ENCODE results near the gene CPB1. TPM values are rescaled to one million over a fixed set of nuclear protein-coding genes. Genes with fewer than 3 reads are reported as not detected.

CPB1 gene
- total RNA-seq, 1 experiment from 2014 or later = not detected

DNA sequence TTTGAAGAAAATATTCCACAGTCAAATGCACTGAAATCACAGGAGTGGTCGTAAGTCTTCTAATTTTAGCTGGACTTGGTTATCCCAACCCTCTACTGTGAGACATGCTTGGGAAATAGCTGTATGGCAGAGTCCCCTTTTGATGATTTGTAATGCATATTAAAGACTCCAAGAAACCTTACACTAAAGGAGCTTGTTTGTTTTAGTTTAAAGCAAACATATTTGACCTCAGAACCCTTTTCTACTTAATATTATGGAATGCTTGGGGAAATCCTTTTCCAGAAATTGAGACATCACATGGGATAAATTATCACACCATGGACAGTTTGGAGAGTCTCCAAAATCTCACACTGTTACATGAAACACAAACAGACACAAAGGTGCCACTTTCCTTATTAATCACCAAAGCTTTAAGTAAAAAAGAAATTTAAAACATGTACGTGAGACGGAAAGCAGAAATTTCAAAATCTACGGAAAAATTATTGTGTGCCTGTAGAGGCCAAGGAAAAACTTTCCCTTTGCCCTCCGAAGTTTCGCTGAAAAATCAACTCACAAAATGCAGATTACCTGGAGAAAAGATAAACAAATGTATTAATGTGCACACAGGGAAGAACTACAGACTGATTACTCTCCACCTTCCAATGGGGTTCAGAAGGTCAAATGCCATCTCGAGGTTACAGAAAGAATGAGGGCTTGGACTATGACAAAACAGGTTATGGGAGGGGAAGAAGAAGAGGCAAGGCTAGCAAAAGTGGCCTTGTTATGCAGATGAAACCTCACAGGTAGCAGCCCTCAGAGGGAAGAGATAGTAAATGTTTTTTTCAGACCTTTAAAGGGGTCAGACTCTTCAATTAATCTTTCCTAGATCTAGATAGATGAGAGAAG lies 7.0 kb upstream of the CPB1 start:
- DNase-seq (ENCODE audit: unreplicated experiment) = no peak
- Mint-ChIP-seq H3K4me1 (ENCODE audit: insufficient read depth, unreplicated experiment) (no peaks in the 10 kb centered on the region), H3K36me3 (ENCODE audit: insufficient read depth, unreplicated experiment) (no peaks in the 10 kb centered on the region), H3K4me3 (ENCODE audit: unreplicated experiment) (no peak overlapping the region), H3K9me3 (ENCODE audit: unreplicated experiment) (no peaks in the 10 kb centered on the region), H3K27me3 (ENCODE audit: insufficient read depth, unreplicated experiment) (peaks cover 81% of the 10 kb centered on the region), H3K27ac (ENCODE audit: low read depth, unreplicated experiment) (no peak overlapping the region)
- no TSS peak for BruUV-seq (replicated peaks)
- ChIA-PET CTCF (no interaction called here), POLR2A (no interaction called here)
- TF ChIP-seq, protein P1, sequence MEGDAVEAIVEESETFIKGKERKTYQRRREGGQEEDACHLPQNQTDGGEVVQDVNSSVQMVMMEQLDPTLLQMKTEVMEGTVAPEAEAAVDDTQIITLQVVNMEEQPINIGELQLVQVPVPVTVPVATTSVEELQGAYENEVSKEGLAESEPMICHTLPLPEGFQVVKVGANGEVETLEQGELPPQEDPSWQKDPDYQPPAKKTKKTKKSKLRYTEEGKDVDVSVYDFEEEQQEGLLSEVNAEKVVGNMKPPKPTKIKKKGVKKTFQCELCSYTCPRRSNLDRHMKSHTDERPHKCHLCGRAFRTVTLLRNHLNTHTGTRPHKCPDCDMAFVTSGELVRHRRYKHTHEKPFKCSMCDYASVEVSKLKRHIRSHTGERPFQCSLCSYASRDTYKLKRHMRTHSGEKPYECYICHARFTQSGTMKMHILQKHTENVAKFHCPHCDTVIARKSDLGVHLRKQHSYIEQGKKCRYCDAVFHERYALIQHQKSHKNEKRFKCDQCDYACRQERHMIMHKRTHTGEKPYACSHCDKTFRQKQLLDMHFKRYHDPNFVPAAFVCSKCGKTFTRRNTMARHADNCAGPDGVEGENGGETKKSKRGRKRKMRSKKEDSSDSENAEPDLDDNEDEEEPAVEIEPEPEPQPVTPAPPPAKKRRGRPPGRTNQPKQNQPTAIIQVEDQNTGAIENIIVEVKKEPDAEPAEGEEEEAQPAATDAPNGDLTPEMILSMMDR (IDR thresholded peaks at IDR 0.05; ENCODE audit: unreplicated experiment) = no peak
- intact Hi-C loops (cut with micrococcal nuclease) = loop anchor here (5.0 kb wide), 1 partner anchor 43 kb away; no protein-coding TSS in a partner anchor

- no TSS peak for BruUV-seq (replicated peaks)
- H3K36me3 Mint-ChIP-seq (ENCODE audit: insufficient read depth, unreplicated experiment) = no peaks in the 10 kb centered on the region
- intact Hi-C loops (cut with micrococcal nuclease) = loop anchor here (5.0 kb wide), 1 partner anchor 46 kb away; no protein-coding TSS in a partner anchor
- H3K9me3 Mint-ChIP-seq (ENCODE audit: unreplicated experiment) = no peaks in the 10 kb centered on the region
- H3K4me3 Mint-ChIP-seq (ENCODE audit: unreplicated experiment) = no peak overlapping the region
- H3K4me1 Mint-ChIP-seq (ENCODE audit: insufficient read depth, unreplicated experiment) = no peaks in the 10 kb centered on the region
- TF ChIP-seq, protein P1 (IDR thresholded peaks at IDR 0.05; ENCODE audit: unreplicated experiment) = no peak
- CTCF ChIA-PET = no interaction called here
- POLR2A ChIA-PET = no interaction called here
- no peak overlapping the region for H3K27ac Mint-ChIP-seq (ENCODE audit: low read depth, unreplicated experiment)
- no peak for DNase-seq (ENCODE audit: unreplicated experiment)
- peaks cover 61% of the 10 kb centered on the region for H3K27me3 Mint-ChIP-seq (ENCODE audit: insufficient read depth, unreplicated experiment)
These were observed 4.6 kb upstream of the CPB1 start for GRCh38 chr3:148823026-148823425.

DNA sequence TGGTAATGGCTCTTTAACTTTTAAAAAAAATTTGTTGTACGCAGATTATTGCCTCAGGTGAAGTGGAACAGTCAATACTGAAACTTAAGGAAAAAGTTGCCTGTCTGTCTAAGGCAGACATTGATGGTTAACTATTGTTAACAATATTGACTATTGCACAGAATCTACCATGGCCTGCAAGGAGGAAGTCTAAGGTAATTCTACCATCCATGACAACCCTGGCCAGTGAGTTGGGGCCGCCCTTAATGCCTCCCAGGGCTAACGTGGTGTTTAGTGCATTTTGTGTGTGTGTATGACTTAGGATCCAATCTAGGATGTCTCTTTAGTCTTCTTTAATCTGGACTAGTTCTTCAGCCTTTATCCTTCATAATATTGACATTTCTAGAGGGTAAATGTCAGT lies 2.1 kb upstream of the CPB1 start:
- ChIA-PET POLR2A (no interaction called here), CTCF (no interaction called here)
- Mint-ChIP-seq H3K36me3 (ENCODE audit: insufficient read depth, unreplicated experiment) (no peaks in the 10 kb centered on the region), H3K27ac (ENCODE audit: low read depth, unreplicated experiment) (no peak overlapping the region), H3K9me3 (ENCODE audit: unreplicated experiment) (no peaks in the 10 kb centered on the region), H3K4me1 (ENCODE audit: insufficient read depth, unreplicated experiment) (no peaks in the 10 kb centered on the region), H3K27me3 (ENCODE audit: insufficient read depth, unreplicated experiment) (peaks cover 53% of the 10 kb centered on the region), H3K4me3 (ENCODE audit: unreplicated experiment) (no peak overlapping the region)
- no peak for DNase-seq (ENCODE audit: unreplicated experiment)
- TF ChIP-seq, protein P1 (IDR thresholded peaks at IDR 0.05; ENCODE audit: unreplicated experiment) = no peak
- no TSS peak for BruUV-seq (replicated peaks)
- intact Hi-C loops (cut with micrococcal nuclease) = no loop called here

DNA sequence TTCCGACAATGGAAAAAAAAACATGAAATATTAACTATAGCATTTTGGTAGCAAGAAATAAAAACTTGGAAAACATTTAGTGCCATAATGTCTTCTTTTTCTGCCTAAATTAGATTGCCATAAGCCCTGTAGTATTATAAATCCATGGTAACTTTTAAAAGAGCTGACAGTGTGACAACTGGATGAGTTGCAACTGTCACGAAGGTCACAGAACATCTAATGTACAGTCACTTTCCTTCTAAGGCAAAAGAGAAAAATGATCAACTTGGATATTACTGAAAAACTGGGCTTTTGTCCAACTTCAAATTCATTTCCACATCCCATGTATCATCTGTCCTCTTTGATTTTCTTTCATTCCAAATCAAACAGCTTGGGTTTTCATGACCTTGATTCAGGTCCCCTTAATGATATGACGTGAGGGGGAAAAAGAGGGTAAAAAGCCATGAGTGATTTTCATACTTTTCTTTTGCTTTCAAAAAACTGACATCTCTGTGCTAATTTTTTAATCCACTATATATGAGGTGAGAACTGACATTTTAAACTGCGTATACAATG lies 602 bp downstream of the CPB1 start:
- H3K9me3 Mint-ChIP-seq (ENCODE audit: unreplicated experiment) = no peaks in the 10 kb centered on the region

More for the DNA sequence above, 602 bp downstream of the CPB1 start:
- no peaks in the 10 kb centered on the region for H3K4me1 Mint-ChIP-seq (ENCODE audit: insufficient read depth, unreplicated experiment)
- H3K27me3 Mint-ChIP-seq (ENCODE audit: insufficient read depth, unreplicated experiment) = peaks cover 70% of the 10 kb centered on the region
- TF ChIP-seq, protein P1 (IDR thresholded peaks at IDR 0.05; ENCODE audit: unreplicated experiment) = no peak
- intact Hi-C loops (cut with micrococcal nuclease) = no loop called here
- H3K27ac Mint-ChIP-seq (ENCODE audit: low read depth, unreplicated experiment) = no peak overlapping the region
- CTCF ChIA-PET = interaction anchor here (1.2 kb wide), 1 partner anchor 17 kb away, joined by 5 read pairs; no protein-coding TSS in a partner anchor
- no TSS peak for BruUV-seq (replicated peaks)
- no peak overlapping the region for H3K4me3 Mint-ChIP-seq (ENCODE audit: unreplicated experiment)
- H3K36me3 Mint-ChIP-seq (ENCODE audit: insufficient read depth, unreplicated experiment) = no peaks in the 10 kb centered on the region
- DNase-seq (ENCODE audit: unreplicated experiment) = no peak
- POLR2A ChIA-PET = no interaction called here
